Spleen (tissue), 11 donors: ENCODE measurements around the gene ARID3B. TPM values are rescaled to one million over a fixed set of nuclear protein-coding genes. Genes with fewer than 3 reads are reported as not detected.

Experiments
- DNase-seq: peaks from one replicate; pipeline ENCODE4 v3.0.0-alpha.2; 2020
- H3K27ac ChIP-seq, 8 donors: fragments of 200-600 bp; sonication (generic) in 7 of 8; 1 replicate in 4 of 8; 2 replicates in 4 of 8; pipeline versions ENCODE4 v1.5.0 to v1.8.0; 2016 to 2021; ENCODE audit warnings: inconsistent platforms in 4 of 8, mild to moderate bottlenecking in 4 of 8, moderate library complexity in 1 of 8
- H3K27me3 ChIP-seq, 7 donors: fragments of 200-600 bp; sonication (generic) in 6 of 7; replicated peaks in 1 of 7; 1 replicate in 4 of 7; 2 replicates in 3 of 7; pipeline versions ENCODE4 v1.5.0 to v1.8.0; 2016 to 2021; ENCODE audit warnings: inconsistent platforms in 3 of 7, mild to moderate bottlenecking in 1 of 7
- H3K36me3 ChIP-seq, 6 donors: fragments of 200-600 bp; sonication (generic) in 5 of 6; 1 replicate in 4 of 6; 2 replicates in 2 of 6; pipeline versions ENCODE4 v1.5.0 to v1.8.0; 2016 to 2021; ENCODE audit warnings: inconsistent platforms in 2 of 6
- H3K4me1 ChIP-seq, 6 donors: fragments of 200-600 bp; sonication (generic) in 5 of 6; 1 replicate in 3 of 6; 2 replicates in 3 of 6; pipeline versions ENCODE4 v1.5.0 to v1.8.0; 2016 to 2021; ENCODE audit warnings: inconsistent platforms in 3 of 6
- H3K4me3 ChIP-seq, 8 donors: fragments of 200-600 bp; sonication (generic) in 7 of 8; 1 replicate in 4 of 8; 2 replicates in 4 of 8; pipeline versions ENCODE4 v1.5.0 to v1.8.0; 2016 to 2021; ENCODE audit warnings: inconsistent platforms in 4 of 8, mild to moderate bottlenecking in 4 of 8, moderate library complexity in 2 of 8
- H3K9me3 ChIP-seq, 8 donors: fragments of 200-600 bp; sonication (generic) in 7 of 8; 1 replicate in 4 of 8; 2 replicates in 4 of 8; pipeline versions ENCODE4 v1.5.0 to v1.8.0; 2016 to 2021; ENCODE audit warnings: inconsistent platforms in 4 of 8
- CTCF ChIP-seq, 11 experiments: fragments of 200-600 bp in 7 of 11; fragments of 450-650 bp in 4 of 11; sonication (generic) in 4 of 11; IDR thresholded peaks in 8 of 11; conservative IDR thresholded peaks in 3 of 11; 1 replicate in 7 of 11; 2 replicates in 4 of 11; pipeline versions ENCODE4 v1.4.0 to v1.8.0; 2016 to 2021; ENCODE audit warnings: antibody characterized with exemption in 11 of 11, inconsistent platforms in 4 of 11, mild to moderate bottlenecking in 1 of 11
- POLR2A ChIP-seq, 3 donors: fragments of 450-650 bp; IDR thresholded peaks; one replicate each; pipeline ENCODE4 v1.5.1; 2017; ENCODE audit warnings: antibody characterized with exemption in 3 of 3, mild to moderate bottlenecking in 1 of 3
- POLR2AphosphoS5 ChIP-seq, 3 donors: sonication (generic); formaldehyde crosslinking; IDR thresholded peaks; one replicate each; pipeline ENCODE4 v1.5.1; 2017; ENCODE audit warnings: antibody characterized with exemption in 3 of 3
- WGBS, 5 donors: extraction: QIAGEN DNeasy Blood & Tissue Kit in 3 of 5; methylation state at CpG; one replicate each; pipeline versions ENCODE4 v1.1.5 to v1.1.7; 2013 to 2018; 5-methylcytosine and 5-hydroxymethylcytosine counted together
- intact Hi-C: fragments of 100-400 bp; cut with DNase I; formaldehyde crosslinking; loops from one replicate; pipeline ENCODE4 v1.15.0; 2023; ENCODE audit warnings: low total_unique reads
- polyA plus RNA-seq, 3 donors: library from polyadenylated mRNA; stranded (reverse); fragments of 200-250 nt; gene quantifications; one replicate each; pipeline ENCODE4 v1.2.1, GENCODE V29; 2013
- total RNA-seq, 7 donors: library from RNA; depleted of rRNA in 3 of 7; stranded (reverse); fragments of >200 nt in 3 of 7; fragmentation: NEBNext Ultra II Directional in 4 of 7; extraction: Animal tissue kit (Norgen Biotek cat#: 25700) in 4 of 7; gene quantifications; one replicate each; pipeline versions ENCODE4 v1.1.0 to v1.2.1, GENCODE V29; 2016 to 2021
- donor health status: healthy with polysubstance abuse.
- donor health status: DM: no; HTN: no; CAD: no; lungs with moderate emphysema.
- donor health status: DM: no; HTN: no; CAD: no.
- donor health status: Bipolar disorder and iron deficiency.
- donor health status: healthy.
- donor health status: DM: no; HTN: no; CAD: no.
- donor health status: DM: yes; HTN: yes; CAD: no.

Gene ARID3B
- total and polyA plus RNA-seq, 10 donors = 3.5 to 25.2 (median 15.6) TPM

GRCh38 chr15:74500401-74500800, 40.6 kb upstream of the ARID3B start:
- peaks cover 0 to 22% (median 0%) of the 10 kb centered on the region in 6 donors for H3K36me3 ChIP-seq
- TF ChIP-seq POLR2AphosphoS5 (IDR thresholded peaks at IDR 0.05) (no peak), POLR2A (IDR thresholded peaks at IDR 0.05) (no peak), CTCF (IDR thresholded peaks at IDR 0.05 in 8 of 11, conservative IDR thresholded peaks at IDR 0.05 in 3 of 11) (no peak)
- intact Hi-C loops = no loop called here
- no peaks in the 10 kb centered on the region for H3K4me1 ChIP-seq
- H3K27me3 ChIP-seq = no peaks in the 10 kb centered on the region
- no peaks in the 10 kb centered on the region for H3K9me3 ChIP-seq
- H3K27ac ChIP-seq = no peak overlapping the region
- 94 to 98% (median 97%) methylated on average over 2 of the region's 2 CpGs for WGBS, 5 donors
- no peak for DNase-seq
- H3K4me3 ChIP-seq = no peak overlapping the region

- TF ChIP-seq POLR2A (IDR thresholded peaks at IDR 0.05) (no peak), POLR2AphosphoS5 (IDR thresholded peaks at IDR 0.05) (no peak), CTCF (IDR thresholded peaks at IDR 0.05 in 8 of 11, conservative IDR thresholded peaks at IDR 0.05 in 3 of 11) (no peak)
- DNase-seq = no peak
- Histone ChIP-seq H3K4me1 (no peaks in the 10 kb centered on the region), H3K4me3 (no peak overlapping the region), H3K9me3 (no peaks in the 10 kb centered on the region), H3K36me3 (peaks cover 0 to 33% (median 0%) of the 10 kb centered on the region in 6 donors), H3K27ac (no peak overlapping the region), H3K27me3 (no peaks in the 10 kb centered on the region)
- 79 to 94% (median 90%) methylated on average over 3 of the region's 3 CpGs for WGBS, 5 donors
- intact Hi-C loops = no loop called here
Observed at GRCh38 chr15:74502301-74502700, 38.7 kb upstream of the ARID3B start.

- H3K36me3 ChIP-seq = peaks cover 0 to 33% (median 0%) of the 10 kb centered on the region in 6 donors
- 96 to 99% (median 97%) methylated on average over 3 of the region's 3 CpGs for WGBS, 5 donors
- intact Hi-C loops = no loop called here
Observed at GRCh38 chr15:74504418-74504817, 36.6 kb upstream of the ARID3B start.

GRCh38 chr15:74504836-74505235, 36.2 kb upstream of the ARID3B start:
- DNase-seq = no peak
- Histone ChIP-seq H3K4me1 (no peaks in the 10 kb centered on the region), H3K27me3 (no peaks in the 10 kb centered on the region), H3K4me3 (no peak overlapping the region), H3K9me3 (no peaks in the 10 kb centered on the region), H3K36me3 (peaks cover 0 to 33% (median 0%) of the 10 kb centered on the region in 6 donors), H3K27ac (no peak overlapping the region)
- WGBS, 5 donors = 93 to 99% (median 97%) methylated on average over 4 of the region's 4 CpGs
- intact Hi-C loops = no loop called here
- no peak for TF ChIP-seq POLR2AphosphoS5 (IDR thresholded peaks at IDR 0.05)
- TF ChIP-seq CTCF (IDR thresholded peaks at IDR 0.05 in 8 of 11, conservative IDR thresholded peaks at IDR 0.05 in 3 of 11) = no peak
- no peak for TF ChIP-seq POLR2A (IDR thresholded peaks at IDR 0.05)

More at GRCh38 chr15:74504418-74504817, 36.6 kb upstream of the ARID3B start:
- no peaks in the 10 kb centered on the region for H3K4me1 ChIP-seq
- H3K9me3 ChIP-seq = no peaks in the 10 kb centered on the region
- TF ChIP-seq CTCF (IDR thresholded peaks at IDR 0.05 in 8 of 11, conservative IDR thresholded peaks at IDR 0.05 in 3 of 11) (no peak), POLR2A (IDR thresholded peaks at IDR 0.05) (no peak), POLR2AphosphoS5 (IDR thresholded peaks at IDR 0.05) (no peak)
- no peak overlapping the region for H3K27ac ChIP-seq
- DNase-seq = no peak
- H3K4me3 ChIP-seq = no peak overlapping the region
- H3K27me3 ChIP-seq = no peaks in the 10 kb centered on the region
